Body of pancreas (tissue), 4 donors: Measurements from ENCODE around the gene CFI.

Experiments
- CTCF ChIP-seq, 7 experiments: fragments of 450-650 bp in 4 of 7; fragments of 200-600 bp in 3 of 7; sonication (generic) in 3 of 7; IDR thresholded peaks; one replicate each; pipeline ENCODE4 v1.5.1; 2016 to 2019; ENCODE audit warnings: antibody characterized with exemption in 7 of 7
- POLR2A ChIP-seq, 3 donors: fragments of 450-650 bp; IDR thresholded peaks; one replicate each; pipeline ENCODE4 v1.6.1; 2016; ENCODE audit warnings: antibody characterized with exemption in 3 of 3, mild to moderate bottlenecking in 2 of 3

GRCh38 chr4:109721033-109721432 is 80.8 kb downstream of the CFI start:
- TF ChIP-seq CTCF (IDR thresholded peaks at IDR 0.05) (no peak), POLR2A (IDR thresholded peaks at IDR 0.05) (no peak)
